HG02571 (cell line): Measurements from ENCODE around the gene TUBB8B.
A peak's percentile ranks its signal among the peaks of the same experiment; 100 is the strongest.
"Not testable (repeated sequence)": the region's sequence is repeated elsewhere in the genome, so short reads cannot be mapped to it uniquely, and the experiment has no call there.

ENCODE experiments used
- ATAC-seq: cut with Tn5 transposase; IDR thresholded peaks from one replicate; pipeline ENCODE4 v1.9.1; 2021; ENCODE audit warnings: mild to moderate bottlenecking, moderate library complexity; ENCODE audit not compliant: unreplicated experiment

The TUBB8B gene

DNA sequence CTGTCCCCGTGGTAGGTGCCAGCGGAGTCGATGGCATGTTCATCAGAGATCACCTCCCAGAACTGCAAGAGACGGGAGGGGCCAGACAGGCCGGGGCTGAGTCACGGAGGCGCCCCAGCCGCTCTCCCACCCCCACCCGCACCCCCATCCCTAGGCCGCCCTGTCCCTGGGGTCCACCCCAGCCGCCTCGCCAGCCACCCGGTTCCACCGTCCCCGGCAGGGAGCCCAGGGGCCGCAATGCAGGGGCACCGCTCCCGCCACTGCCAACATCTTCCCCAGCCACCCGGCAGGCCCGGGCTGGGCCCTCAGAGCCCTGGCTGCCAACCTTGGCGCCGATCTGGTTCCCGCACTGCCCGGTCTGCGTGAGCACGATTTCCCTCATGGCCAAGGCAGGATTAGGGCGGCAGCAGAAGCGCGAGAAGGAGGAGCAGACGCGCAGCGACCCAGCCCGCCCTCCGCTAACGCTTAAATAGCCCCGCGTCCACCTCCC is at the start of gene TUBB8B:
TSS of gene TUBB8B (minus strand) at position 440 of the 490 bp plus-strand sequence. CDS start at position 382, 58 bp downstream.
- ATAC-seq = not testable (repeated sequence)

DNA sequence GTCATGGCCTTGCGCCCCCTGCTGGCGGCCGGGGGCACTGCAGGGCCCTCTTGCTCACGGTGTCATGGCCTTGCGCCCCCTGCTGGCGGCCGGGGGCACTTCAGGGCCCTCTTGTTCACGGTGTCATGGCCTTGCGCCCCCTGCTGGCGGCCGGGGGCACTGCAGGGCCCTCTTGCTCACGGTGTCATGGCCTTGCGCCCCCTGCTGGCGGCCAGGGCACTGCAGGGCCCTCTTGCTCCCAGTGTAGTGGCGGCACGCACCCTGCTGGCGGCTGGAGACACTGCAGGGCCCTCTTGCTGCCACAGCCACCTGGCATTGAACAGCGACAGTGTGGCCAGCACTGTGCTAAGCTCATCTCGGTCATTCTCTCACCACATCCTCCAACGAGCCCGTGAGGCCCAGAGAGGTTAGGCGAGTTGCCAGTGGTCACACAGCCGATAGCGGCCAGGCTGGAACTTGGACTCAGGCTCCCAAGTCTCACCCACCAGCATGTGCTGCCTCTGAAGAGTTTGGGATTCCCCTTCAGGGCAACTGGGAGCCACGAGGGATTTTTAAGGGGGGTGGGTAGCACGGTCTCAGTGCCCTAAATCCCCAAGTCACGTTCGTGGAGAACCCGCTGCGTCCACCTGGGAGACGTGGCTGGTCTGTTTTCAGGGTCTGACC is 48.0 kb upstream of the TUBB8B start:
- ATAC-seq = peak; percentile 88

GRCh38 chr18:96767-97131 is 47.3 kb upstream of the TUBB8B start:
- ATAC-seq = not testable (repeated sequence)

GRCh38 chr18:96101-96766 is 46.8 kb upstream of the TUBB8B start:
- ATAC-seq = not testable (repeated sequence)

DNA sequence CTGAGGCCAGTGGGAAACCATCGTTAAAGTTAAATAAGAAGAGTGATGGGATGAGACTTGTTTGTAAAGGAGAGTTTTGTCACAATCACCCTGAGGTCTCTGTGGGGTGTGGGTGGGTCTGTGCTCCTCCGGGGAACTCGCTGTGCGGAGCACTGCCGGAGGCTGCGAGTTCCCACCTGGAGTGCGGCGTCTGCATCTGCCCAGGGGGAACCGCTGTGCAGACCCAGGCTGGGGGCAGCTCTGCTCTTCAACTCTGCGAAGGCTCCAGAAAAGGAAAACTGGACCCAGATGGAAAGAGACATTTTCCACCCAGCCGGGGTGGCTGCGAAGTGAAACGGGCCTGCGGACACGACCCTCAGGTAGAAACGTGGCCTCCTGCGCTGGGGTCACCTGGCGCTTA is 46.2 kb upstream of the TUBB8B start:
- not testable (repeated sequence) for ATAC-seq

DNA sequence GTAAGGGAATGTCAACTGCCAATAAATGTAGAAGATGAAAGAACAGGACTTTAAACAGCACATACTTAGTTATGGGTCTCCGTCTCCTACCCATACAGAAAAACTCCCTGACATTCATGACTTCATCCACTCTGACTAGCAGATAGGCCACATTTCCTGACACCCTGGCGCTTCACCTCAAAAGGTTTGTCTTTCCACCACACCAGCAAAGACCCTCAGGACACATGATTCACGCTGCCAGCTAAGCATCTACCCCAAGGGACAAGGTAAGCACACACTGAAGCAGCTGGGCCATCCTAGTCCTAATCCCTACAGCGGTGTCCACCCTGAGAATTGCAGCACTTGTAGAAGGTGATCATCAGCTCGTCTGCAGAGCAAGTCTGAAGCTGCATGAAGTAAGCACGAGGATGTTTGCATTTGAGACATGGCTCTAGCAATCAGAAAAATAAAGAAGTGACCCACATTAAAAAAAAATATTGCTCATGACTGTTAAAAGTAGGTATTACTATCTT is 44.5 kb upstream of the TUBB8B start:
- ATAC-seq = not testable (repeated sequence)

DNA sequence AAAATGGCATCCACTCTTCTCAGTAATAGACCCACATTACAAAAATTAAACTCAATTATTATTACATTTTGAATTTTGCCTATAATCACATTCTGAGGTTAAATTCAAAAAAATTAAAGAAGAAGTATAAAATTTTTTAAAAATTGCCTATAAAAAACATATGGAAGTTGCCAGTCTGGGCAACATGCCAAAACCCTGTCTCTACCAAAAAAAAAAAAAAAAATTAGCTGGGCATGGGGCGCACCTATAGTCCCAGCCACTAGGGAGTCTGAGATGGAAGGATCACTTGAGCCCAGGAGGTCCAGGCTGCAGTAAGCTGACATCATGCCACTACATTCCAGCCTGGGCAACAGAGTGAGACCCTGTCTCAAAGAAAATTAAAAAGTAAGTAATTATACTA is 42.1 kb upstream of the TUBB8B start:
- not testable (repeated sequence) for ATAC-seq

DNA sequence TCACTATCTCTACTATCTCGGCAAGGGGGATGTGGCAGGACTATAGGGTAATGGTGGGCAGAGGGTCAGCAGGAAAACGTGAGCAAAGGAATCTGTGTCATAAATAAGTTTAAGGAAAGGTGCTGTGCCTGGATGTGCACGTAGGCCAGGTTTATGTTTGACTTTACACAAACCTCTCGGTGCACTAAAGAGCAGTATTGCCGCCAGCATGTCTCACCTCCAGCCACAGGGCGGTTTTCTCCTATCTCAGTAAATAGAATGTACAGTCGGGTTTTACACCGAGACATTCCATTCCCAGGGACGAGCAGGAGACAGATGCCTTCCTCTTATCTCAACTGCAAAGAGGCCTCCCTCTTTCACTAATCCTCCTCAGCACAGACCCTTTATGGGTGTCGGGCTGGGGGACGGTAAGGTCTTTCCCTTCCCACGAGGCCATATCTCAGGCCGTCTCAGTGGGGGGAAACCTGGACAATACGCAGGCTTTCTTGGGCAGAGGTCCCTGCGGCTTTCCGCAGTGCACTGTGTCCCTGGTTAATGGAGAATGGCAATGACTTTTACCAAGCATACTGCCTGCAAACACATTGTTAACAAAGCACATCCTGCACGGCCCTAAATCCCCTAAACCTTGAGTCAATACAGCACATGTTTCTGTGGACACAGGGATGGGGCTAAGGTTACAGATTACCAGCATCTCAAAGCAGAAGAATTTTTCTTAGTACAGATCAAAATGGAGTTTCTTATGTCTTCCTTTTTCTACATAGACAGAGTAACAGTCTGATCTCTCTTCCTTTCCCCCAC is 41.2 kb upstream of the TUBB8B start:
- not testable (repeated sequence) for ATAC-seq

- ATAC-seq = not testable (repeated sequence)
Observed at GRCh38 chr18:89124-89523, 39.7 kb upstream of the TUBB8B start.

- not testable (repeated sequence) for ATAC-seq
Observed at GRCh38 chr18:84801-85200, 35.4 kb upstream of the TUBB8B start.

DNA sequence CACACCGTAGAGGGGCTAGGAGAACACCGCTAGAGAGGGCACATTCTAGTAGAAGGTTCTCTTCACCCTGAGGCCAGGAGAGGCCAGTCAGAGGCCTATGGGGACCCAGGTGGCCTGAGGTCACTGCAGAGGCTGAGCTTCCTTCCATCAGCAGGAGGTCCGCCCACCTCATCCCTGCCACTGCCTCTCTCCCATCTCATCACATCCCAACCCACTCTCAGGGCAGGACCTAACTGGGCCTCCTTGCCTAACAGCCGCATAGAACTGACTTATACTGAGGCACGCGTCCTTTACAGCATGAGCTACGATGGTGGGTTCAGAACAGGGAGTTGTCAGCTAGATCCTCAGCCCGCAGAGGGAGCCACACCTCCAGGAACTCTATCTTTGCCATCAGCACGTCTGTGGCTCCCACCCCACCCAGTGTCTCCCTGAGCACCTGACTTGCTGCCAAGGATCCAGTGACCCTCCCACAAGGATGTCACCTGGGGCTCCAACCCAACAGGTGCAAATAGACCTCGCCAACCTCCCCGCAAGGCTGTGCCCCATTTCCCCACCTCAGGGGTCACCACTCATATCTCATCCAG is 33.3 kb upstream of the TUBB8B start:
- not testable (repeated sequence) for ATAC-seq

DNA sequence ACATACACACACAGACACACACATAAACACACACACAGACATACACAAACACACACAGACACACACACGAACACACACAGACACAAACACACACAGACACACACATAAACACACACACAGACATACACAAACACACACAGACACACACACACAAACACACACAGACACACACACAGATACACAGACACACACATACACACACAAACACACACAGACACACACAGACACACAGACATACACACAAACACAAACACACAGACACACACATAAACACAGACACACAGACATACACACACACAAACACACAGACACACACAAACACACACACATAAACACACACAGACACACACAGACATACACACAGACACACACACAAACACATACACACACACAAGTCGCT is 31.5 kb upstream of the TUBB8B start:
- not testable (repeated sequence) for ATAC-seq

GRCh38 chr18:80202-80601 is 30.8 kb upstream of the TUBB8B start:
- ATAC-seq = not testable (repeated sequence)

GRCh38 chr18:75525-76160 is 26.2 kb upstream of the TUBB8B start:
- not testable (repeated sequence) for ATAC-seq

DNA sequence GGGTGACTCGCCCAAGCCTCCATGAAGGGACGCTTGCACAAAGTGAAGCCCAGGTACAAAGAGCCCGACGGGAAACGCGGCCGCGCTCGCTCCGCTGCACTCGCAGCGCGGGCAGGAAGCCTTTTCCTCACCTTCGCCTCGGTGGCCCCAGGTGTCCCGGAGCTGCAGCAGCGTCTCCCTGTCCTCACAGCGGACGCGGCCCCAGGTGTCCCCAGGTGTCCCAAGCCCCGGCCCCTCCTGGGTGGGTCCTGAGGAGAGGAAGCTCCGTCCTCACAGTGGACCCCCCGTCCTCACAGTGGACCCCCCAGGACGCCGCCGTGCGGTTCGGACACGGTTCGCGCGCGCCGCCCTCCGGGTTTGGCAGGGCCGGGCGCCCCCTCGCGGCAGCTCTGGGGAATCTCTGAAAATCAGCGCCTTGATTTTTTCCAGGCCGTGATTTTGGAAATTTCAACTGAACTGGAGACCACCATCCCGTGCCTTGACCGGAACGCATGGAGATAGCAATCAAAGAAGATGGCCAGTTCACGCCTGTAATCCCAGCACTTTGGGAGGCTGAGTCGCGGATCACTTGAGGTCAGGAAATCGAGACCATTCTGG is 23.9 kb upstream of the TUBB8B start:
- not testable (repeated sequence) for ATAC-seq

DNA sequence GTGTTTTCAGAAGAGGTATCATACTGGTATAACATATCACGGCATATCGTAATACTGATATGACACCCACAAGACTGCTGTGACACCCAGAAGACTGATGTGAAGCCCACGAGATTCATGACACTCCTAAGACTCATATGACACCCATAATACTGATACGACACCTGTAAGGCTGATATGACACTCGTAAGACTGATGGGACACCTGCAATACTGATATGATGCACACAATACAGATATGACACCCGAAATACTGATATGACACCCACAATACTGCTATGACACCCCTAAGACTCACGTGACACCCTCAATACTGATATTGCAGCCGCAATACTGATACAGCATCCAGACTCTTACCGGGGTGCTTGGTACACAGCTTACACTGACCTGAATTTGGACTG is 18.3 kb upstream of the TUBB8B start:
- not testable (repeated sequence) for ATAC-seq

- not testable (repeated sequence) for ATAC-seq
Observed at GRCh38 chr18:64279-64678, 14.9 kb upstream of the TUBB8B start.

- ATAC-seq = not testable (repeated sequence)
Observed at GRCh38 chr18:63656-64055, 14.2 kb upstream of the TUBB8B start.

DNA sequence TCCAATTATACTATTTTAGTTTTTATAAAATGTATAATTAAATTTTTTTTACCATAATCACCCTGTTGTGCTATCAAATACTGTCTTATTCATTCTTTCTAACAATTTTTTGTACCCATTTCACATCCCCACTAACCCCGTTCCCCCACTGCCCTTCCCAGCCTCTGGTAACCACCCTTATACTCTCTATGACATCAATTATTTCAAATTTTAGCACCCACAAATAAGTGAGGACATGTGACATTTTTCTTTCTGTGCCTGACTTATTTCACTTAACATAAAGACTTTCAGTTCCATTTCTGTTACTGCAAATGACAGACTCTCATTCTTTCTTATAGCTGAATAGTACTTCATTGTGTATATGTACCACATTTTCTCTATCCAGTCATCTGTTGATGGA is 5.0 kb upstream of the TUBB8B start:
- ATAC-seq = not testable (repeated sequence)

- ATAC-seq = not testable (repeated sequence)
Observed at GRCh38 chr18:48696-49095, 719 bp downstream of the TUBB8B start.
